Central memory CD8-positive, alpha-beta T cell (primary cell): Measurements from ENCODE around the gene PTGER3.

Source experiments
- ATAC-seq: fragments of 150-1000 bp; cut with Tn5 transposase; replicated peaks from 2 replicates; pipeline ENCODE4 v1.10.0; 2022; ENCODE audit warnings: mild to moderate bottlenecking, moderate FRiP score, moderate number of reproducible peaks; ENCODE audit not compliant: poor library complexity, severe bottlenecking; ENCODE audit errors: extremely low read depth
- DNase-seq, 2 donors: peaks; one replicate each; pipeline ENCODE4 v3.0.0; 2021; ENCODE audit warnings: low spot score in 2 of 2
- H3K27ac Mint-ChIP-seq: one replicate; pipeline ENCODE4 v1.8.0; 2022; ENCODE audit warnings: low read depth, mild to moderate bottlenecking, moderate library complexity, mixed read lengths
- H3K27me3 Mint-ChIP-seq: one replicate; pipeline ENCODE4 v1.8.0; 2022; ENCODE audit warnings: mixed read lengths
- H3K36me3 Mint-ChIP-seq: one replicate; pipeline ENCODE4 v1.8.0; 2022; ENCODE audit warnings: mild to moderate bottlenecking, moderate library complexity, mixed read lengths; ENCODE audit not compliant: insufficient read depth
- H3K4me1 Mint-ChIP-seq: one replicate; pipeline ENCODE4 v1.8.0; 2022; ENCODE audit warnings: mixed read lengths
- H3K4me3 Mint-ChIP-seq: one replicate; pipeline ENCODE4 v1.8.0; 2022; ENCODE audit warnings: mild to moderate bottlenecking, moderate library complexity, mixed read lengths
- H3K9me3 Mint-ChIP-seq: one replicate; pipeline ENCODE4 v1.8.0; 2022; ENCODE audit warnings: mixed read lengths

The PTGER3 gene

GRCh38 chr1:71047635-71048607 is at the start of gene PTGER3:
Gene PTGER3, minus strand, starts transcription at chr1:71047816. Its CDS starts 239 bp downstream, at chr1:71047577.
- peak; percentile 42 for ATAC-seq
- Mint-ChIP-seq H3K36me3 (no peaks in the 10 kb centered on the region), H3K27ac (no peak within 1 kb of the TSS), H3K9me3 (no peaks in the 10 kb centered on the region), H3K4me1 (peaks cover 16% of the 10 kb centered on the region), H3K27me3 (peaks cover 47% of the 10 kb centered on the region), H3K4me3 (peak within 1 kb of the TSS; percentile 77)
- peak in 1 of 2 donors; percentile 22 for DNase-seq

DNA sequence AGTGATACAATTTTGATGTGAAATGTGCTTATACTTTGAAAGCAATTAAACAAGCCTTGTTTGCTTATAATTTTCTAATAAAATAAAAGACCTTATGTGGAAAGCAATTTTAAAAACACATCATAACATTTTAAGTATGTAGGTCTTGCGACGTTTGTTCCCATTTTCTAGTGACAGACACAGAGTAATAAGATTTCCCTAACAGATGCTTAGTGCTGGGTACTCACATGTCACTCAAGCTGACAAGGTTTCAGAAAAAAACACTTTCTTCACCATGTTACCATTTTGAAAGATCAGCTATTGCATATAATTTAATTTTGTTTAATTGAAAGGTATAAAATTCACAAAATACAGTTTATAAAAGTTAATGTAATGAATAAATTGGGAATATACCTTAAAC is 47.3 kb upstream of the PTGER3 start:
- H3K27ac Mint-ChIP-seq, result no peak overlapping the region
- no peaks in the 10 kb centered on the region for H3K9me3 Mint-ChIP-seq
- no peaks in the 10 kb centered on the region for H3K36me3 Mint-ChIP-seq
- DNase-seq (no peak), ATAC-seq (no peak)
- no peaks in the 10 kb centered on the region for H3K4me1 Mint-ChIP-seq
- no peak overlapping the region for H3K4me3 Mint-ChIP-seq
- H3K27me3 Mint-ChIP-seq, result peaks cover 10% of the 10 kb centered on the region

DNA sequence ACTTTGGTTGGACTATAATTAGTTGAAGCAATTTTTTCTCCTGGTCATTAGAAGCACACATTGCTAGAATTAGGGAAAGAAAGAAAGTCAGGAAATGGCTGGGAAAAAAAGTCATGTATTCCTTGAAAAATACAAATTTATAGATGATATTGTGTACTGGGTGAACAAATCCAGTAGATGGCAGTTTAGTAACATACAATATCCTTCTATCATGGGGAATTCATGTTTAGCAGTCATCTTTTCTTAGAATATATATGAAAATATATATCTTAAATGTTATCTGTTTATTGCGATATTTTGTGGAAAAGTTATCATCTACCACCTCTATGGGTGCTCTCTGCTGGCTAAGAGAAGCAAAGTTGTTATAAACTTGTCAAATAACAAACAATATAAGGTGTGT is 46.3 kb upstream of the PTGER3 start:
- Mint-ChIP-seq H3K4me3 (no peak overlapping the region), H3K36me3 (no peaks in the 10 kb centered on the region), H3K9me3 (no peaks in the 10 kb centered on the region), H3K4me1 (no peaks in the 10 kb centered on the region), H3K27ac (no peak overlapping the region), H3K27me3 (peaks cover 10% of the 10 kb centered on the region)
- ATAC-seq (no peak), DNase-seq (no peak)

GRCh38 chr1:71089536-71090270 is 42.1 kb upstream of the PTGER3 start:
- ATAC-seq, result no peak

GRCh38 chr1:71088645-71089287 is 41.1 kb upstream of the PTGER3 start:
- DNase-seq (no peak), ATAC-seq (no peak)
- Mint-ChIP-seq H3K9me3 (no peaks in the 10 kb centered on the region), H3K4me3 (no peak overlapping the region), H3K27ac (no peak overlapping the region), H3K4me1 (no peaks in the 10 kb centered on the region), H3K27me3 (peaks cover 35% of the 10 kb centered on the region), H3K36me3 (no peaks in the 10 kb centered on the region)

More at GRCh38 chr1:71089536-71090270, 42.1 kb upstream of the PTGER3 start:
- no peaks in the 10 kb centered on the region for H3K36me3 Mint-ChIP-seq
- no peaks in the 10 kb centered on the region for H3K4me1 Mint-ChIP-seq
- H3K9me3 Mint-ChIP-seq, result no peaks in the 10 kb centered on the region
- H3K4me3 Mint-ChIP-seq, result no peak overlapping the region
- peaks cover 27% of the 10 kb centered on the region for H3K27me3 Mint-ChIP-seq
- no peak for DNase-seq
- H3K27ac Mint-ChIP-seq, result no peak overlapping the region

DNA sequence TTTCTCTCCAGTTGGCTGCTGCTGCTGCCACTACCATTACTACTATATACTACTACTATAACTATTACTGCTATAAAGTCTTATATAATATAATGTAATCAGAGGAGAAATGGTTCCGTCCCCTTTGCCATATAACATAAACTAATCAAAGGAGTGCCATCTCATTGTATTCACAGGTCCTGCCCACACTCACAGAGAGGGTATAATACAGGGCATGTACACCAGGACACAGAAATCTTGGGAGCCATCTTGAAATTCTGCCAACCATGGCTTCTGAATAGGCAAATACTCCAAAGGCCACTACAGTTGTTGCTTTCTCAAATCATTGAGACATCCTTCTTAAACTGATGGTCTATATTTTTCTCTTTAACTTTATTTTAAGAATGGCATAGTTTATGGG is 40.1 kb upstream of the PTGER3 start:
- H3K27ac Mint-ChIP-seq, result no peak overlapping the region
- no peak for DNase-seq
- ATAC-seq, result no peak
- no peaks in the 10 kb centered on the region for H3K4me1 Mint-ChIP-seq
- H3K27me3 Mint-ChIP-seq, result peaks cover 46% of the 10 kb centered on the region
- no peak overlapping the region for H3K4me3 Mint-ChIP-seq
- H3K36me3 Mint-ChIP-seq, result no peaks in the 10 kb centered on the region
- no peaks in the 10 kb centered on the region for H3K9me3 Mint-ChIP-seq

GRCh38 chr1:71087060-71087459 is 39.4 kb upstream of the PTGER3 start:
- ATAC-seq (no peak), DNase-seq (no peak)
- Mint-ChIP-seq H3K9me3 (peaks cover 1% of the 10 kb centered on the region), H3K27ac (no peak overlapping the region), H3K27me3 (peaks cover 47% of the 10 kb centered on the region), H3K4me3 (no peak overlapping the region), H3K36me3 (no peaks in the 10 kb centered on the region), H3K4me1 (peaks cover 2% of the 10 kb centered on the region)

- Mint-ChIP-seq H3K4me1 (peaks cover 9% of the 10 kb centered on the region), H3K27ac (no peak overlapping the region), H3K4me3 (no peak overlapping the region), H3K36me3 (peaks cover 3% of the 10 kb centered on the region), H3K9me3 (peaks cover 5% of the 10 kb centered on the region), H3K27me3 (peaks cover 47% of the 10 kb centered on the region)
- ATAC-seq (no peak), DNase-seq (no peak)
These were observed 38.7 kb upstream of the PTGER3 start for GRCh38 chr1:71086331-71086730.

- H3K27me3 Mint-ChIP-seq, result peaks cover 47% of the 10 kb centered on the region
These were observed 35.7 kb upstream of the PTGER3 start for GRCh38 chr1:71083271-71083670.

DNA sequence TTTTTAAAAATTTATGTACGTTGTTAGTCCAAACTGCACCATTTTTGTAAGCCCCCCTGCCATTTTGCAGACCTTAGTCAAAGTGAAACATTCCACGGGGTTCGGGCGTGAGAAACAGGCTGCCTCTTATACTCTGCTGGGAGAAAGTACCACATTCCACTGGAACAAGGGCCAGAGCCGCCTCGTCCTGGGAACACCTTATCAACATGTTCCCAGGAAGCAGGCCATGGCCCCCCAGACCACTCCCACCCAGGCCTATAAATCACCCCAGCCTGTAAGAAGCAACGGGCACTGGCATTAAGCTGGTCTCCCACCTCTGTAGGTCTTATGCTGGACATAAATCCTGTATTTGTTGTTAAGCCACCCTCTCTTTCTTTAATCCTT is 34.1 kb upstream of the PTGER3 start:
- H3K27ac Mint-ChIP-seq, result peak overlapping the region; percentile 98
- no peak for ATAC-seq
- peaks cover 31% of the 10 kb centered on the region for H3K4me1 Mint-ChIP-seq
- no peak for DNase-seq
- peaks cover 5% of the 10 kb centered on the region for H3K9me3 Mint-ChIP-seq
- peaks cover 27% of the 10 kb centered on the region for H3K36me3 Mint-ChIP-seq
- peaks cover 40% of the 10 kb centered on the region for H3K27me3 Mint-ChIP-seq
- H3K4me3 Mint-ChIP-seq, result peak overlapping the region; percentile 93

More at GRCh38 chr1:71083271-71083670, 35.7 kb upstream of the PTGER3 start:
- no peak for ATAC-seq
- DNase-seq, result no peak
- Mint-ChIP-seq H3K4me1 (peaks cover 31% of the 10 kb centered on the region), H3K4me3 (no peak overlapping the region), H3K9me3 (peaks cover 5% of the 10 kb centered on the region), H3K27ac (no peak overlapping the region), H3K36me3 (peaks cover 16% of the 10 kb centered on the region)

GRCh38 chr1:71080739-71081696 is 33.4 kb upstream of the PTGER3 start, which contains the start of gene ZRANB2:
Gene ZRANB2, minus strand, starts transcription at chr1:71081035. Its CDS starts 40 bp downstream, at chr1:71080995.
- ATAC-seq, result peak; percentile 97
- Mint-ChIP-seq H3K9me3 (peaks cover 5% of the 10 kb centered on the region), H3K27ac (peak within 1 kb of the TSS; percentile 98), H3K27me3 (peaks cover 33% of the 10 kb centered on the region), H3K4me1 (peaks cover 31% of the 10 kb centered on the region), H3K4me3 (peak within 1 kb of the TSS; percentile 93), H3K36me3 (peaks cover 29% of the 10 kb centered on the region)
- DNase-seq, result peak; percentile 87 to 89
